T-helper 1 cell treated with Interleukin-12 subunit alpha and Interleukin-12 subunit beta and Interleukin-4 antibody, amounts not matched to agents 30 ng/mL and 1 ng/mL, for 36 hours (primary cell): ENCODE data around the gene CCM2L. TPM values are rescaled to one million over a fixed set of nuclear protein-coding genes. Genes with fewer than 3 reads are reported as not detected.

Experiments
- intact Hi-C: fragments of 100-400 bp; cut with micrococcal nuclease; formaldehyde crosslinking; loops from one replicate; pipeline ENCODE4 v1.15.1; 2024
- total RNA-seq: library from RNA; stranded (reverse); gene quantifications from 2 replicates; pipeline ENCODE4 v1.2.3, GENCODE V29; 2022

The CCM2L gene
- total RNA-seq, 1 donor from 2014 or later, result not detected

- intact Hi-C loops, result no loop called here
These were observed 18.6 kb downstream of the CCM2L start for GRCh38 chr20:32028647-32029372.

GRCh38 chr20:32029561-32029960, 19.3 kb downstream of the CCM2L start:
- intact Hi-C loops, result no loop called here

- intact Hi-C loops, result loop anchor here (1.0 to 10.0 kb wide), 5 partner anchors 61 to 622 kb away; no protein-coding TSS in a partner anchor
These were observed 21.0 kb downstream of the CCM2L start for GRCh38 chr20:32031007-32031958.

GRCh38 chr20:32033316-32033715, 23.1 kb downstream of the CCM2L start:
- intact Hi-C loops, result loop anchor here (10.0 kb wide), 1 partner anchor 451 kb away; no protein-coding TSS in a partner anchor

- intact Hi-C loops, result loop anchor here (10.0 kb wide), 1 partner anchor 451 kb away; no protein-coding TSS in a partner anchor
These were observed 23.5 kb downstream of the CCM2L start for GRCh38 chr20:32033721-32034120.

GRCh38 chr20:32034581-32035425, 24.6 kb downstream of the CCM2L start:
- intact Hi-C loops, result loop anchor here (10.0 kb wide), 1 partner anchor 450 kb away; no protein-coding TSS in a partner anchor

GRCh38 chr20:32035426-32035779, 25.2 kb downstream of the CCM2L start:
- intact Hi-C loops, result loop anchor here (10.0 kb wide), 1 partner anchor 449 kb away; no protein-coding TSS in a partner anchor

- intact Hi-C loops, result loop anchor here (10.0 kb wide), 1 partner anchor 449 kb away; no protein-coding TSS in a partner anchor
These were observed 26.0 kb downstream of the CCM2L start for GRCh38 chr20:32036252-32036651.

GRCh38 chr20:32036716-32037485, 26.7 kb downstream of the CCM2L start:
- intact Hi-C loops, result loop anchor here (10.0 kb wide), 1 partner anchor 448 kb away; no protein-coding TSS in a partner anchor

- intact Hi-C loops, result loop anchor here (10.0 kb wide), 1 partner anchor 447 kb away; no protein-coding TSS in a partner anchor
These were observed 27.7 kb downstream of the CCM2L start for GRCh38 chr20:32037929-32038328.

- intact Hi-C loops, result no loop called here
These were observed 30.1 kb downstream of the CCM2L start for GRCh38 chr20:32040142-32040953.

- intact Hi-C loops, result no loop called here
These were observed 35.8 kb downstream of the CCM2L start for GRCh38 chr20:32045999-32046398.

GRCh38 chr20:32050324-32050841, 40.1 kb downstream of the CCM2L start:
- intact Hi-C loops, result no loop called here

- intact Hi-C loops, result no loop called here
These were observed 40.8 kb downstream of the CCM2L start for GRCh38 chr20:32050851-32051556.

GRCh38 chr20:32051720-32052089, 41.5 kb downstream of the CCM2L start:
- intact Hi-C loops, result no loop called here

- intact Hi-C loops, result no loop called here
These were observed 42.0 kb downstream of the CCM2L start, which contains the start of gene HCK for GRCh38 chr20:32052090-32052777. TSS of gene HCK (plus strand) at chr20:32052242.

- intact Hi-C loops, result no loop called here
These were observed 42.6 kb downstream of the CCM2L start for GRCh38 chr20:32052778-32053362.
